GM18907 (cell line): ENCODE results near the gene FKBP5.
A peak's percentile ranks its signal among the peaks of the same experiment; 100 is the strongest.
"Not testable (repeated sequence)": the region's sequence is repeated elsewhere in the genome, so short reads cannot be mapped to it uniquely, and the experiment has no call there.

Source experiments
- ATAC-seq: cut with Tn5 transposase; IDR thresholded peaks from one replicate; pipeline ENCODE4 v1.9.1; 2021; ENCODE audit warnings: mild to moderate bottlenecking, moderate library complexity; ENCODE audit not compliant: unreplicated experiment

The FKBP5 gene

DNA sequence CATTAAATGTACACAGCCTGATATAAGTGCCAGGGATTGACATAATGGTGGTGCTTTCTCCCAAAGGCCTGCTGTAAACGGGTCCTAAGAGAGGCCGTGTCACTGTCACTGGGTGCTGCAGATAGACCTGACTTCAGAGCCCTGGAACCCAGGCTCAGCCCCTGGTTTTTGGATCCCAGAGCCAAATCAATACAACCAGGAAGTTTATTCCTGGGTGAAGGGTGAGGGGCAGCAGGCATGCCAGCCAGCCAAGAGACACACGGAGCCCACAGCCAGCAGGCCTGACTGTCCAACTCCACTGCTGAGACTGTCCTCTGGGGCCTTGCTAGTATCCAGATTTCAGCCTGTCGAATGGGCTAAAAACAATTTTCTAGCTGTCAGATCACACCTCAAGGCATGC lies 35.3 kb upstream of the FKBP5 start:
- ATAC-seq, result no peak

GRCh38 chr6:35723587-35723986 lies 34.9 kb upstream of the FKBP5 start:
- ATAC-seq, result no peak

GRCh38 chr6:35722121-35722761 lies 33.5 kb upstream of the FKBP5 start:
- no peak for ATAC-seq

DNA sequence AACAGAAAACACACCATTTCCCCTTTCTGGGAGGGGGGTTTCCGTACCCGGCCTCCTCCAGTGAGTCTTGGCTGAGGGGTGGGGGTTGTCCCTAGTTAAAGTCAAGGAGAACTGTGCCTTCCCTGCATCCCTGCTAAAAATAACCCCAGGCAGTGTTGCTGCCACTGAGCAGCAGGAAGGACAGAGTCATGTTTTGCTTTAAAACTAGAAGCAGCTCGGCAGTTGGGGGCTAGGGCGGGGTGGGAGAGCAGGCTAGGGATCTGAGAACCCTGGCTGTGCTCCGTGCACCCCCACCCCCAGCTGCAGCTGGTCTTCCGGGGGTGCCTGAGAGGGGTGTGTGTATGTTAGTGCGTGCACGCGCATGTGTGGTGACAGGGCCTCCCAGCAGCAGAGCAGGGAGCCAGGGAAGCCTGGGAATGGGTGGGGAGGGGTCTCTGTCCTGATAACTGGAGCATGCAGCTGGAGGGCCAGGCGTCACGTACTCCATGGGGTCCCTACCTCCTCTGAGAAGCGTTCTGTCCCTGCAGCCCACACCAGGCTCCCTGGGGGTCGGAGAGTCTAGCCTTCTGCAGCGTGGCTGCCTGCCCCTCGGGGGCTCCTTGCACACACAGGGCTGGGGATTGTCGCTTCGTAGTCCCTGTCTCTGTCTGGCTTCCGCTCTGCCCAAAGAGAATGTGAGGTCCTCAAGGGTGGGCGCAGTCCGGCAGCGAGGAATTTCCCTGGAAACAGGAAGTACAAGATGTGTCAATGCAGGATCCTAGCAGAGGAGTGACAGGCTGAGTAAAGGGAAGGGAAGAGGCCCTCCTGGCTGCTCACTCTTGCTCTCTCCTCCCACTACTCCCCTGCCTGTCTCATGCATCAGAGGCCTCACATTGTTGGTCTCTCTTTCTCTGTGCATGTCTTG lies 31.4 kb upstream of the FKBP5 start:
- ATAC-seq, result peak; percentile 62

DNA sequence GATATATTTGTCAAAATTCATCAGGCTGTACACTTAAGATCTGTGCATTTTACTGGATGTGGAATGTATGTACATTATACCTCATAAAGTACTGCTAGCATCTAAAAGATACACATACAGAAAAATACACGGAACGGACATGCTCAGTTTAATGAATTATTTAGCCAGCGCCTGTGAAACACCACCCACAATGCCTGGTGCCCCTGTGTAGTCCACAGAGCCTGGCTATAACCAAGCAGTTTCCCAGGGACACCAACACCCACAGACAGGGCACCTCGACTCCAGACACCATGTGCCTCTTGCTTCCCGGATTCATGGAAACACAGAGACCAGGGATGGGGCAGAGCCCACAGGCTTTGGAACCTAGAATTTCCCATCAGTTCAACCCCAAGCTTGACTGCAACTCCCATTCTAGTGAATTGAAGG lies 30.7 kb upstream of the FKBP5 start:
- peak; percentile 34 for ATAC-seq

DNA sequence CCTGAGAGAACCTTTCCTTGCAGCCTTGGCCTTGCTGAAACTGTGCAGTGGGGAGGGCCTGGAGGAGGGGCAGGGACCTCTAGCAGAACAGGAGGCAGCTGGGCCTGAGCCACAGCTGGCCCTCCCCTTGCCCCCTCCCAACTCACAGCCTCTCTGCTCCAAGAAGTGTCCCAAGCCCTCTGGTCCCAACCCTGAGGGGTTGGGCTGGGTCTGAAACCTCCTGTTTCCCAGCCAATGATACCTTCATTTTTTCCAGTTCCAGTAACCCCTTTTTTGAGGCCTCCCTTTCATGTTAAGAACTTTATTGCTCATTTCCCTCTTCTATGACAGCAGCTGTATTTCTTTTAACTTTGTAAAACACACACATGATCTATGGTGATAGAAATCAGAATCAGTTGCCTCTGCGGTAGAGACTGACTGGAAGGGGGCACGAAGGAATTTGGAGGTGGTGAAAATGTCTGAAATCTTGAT lies 30.2 kb upstream of the FKBP5 start:
- ATAC-seq, result no peak

DNA sequence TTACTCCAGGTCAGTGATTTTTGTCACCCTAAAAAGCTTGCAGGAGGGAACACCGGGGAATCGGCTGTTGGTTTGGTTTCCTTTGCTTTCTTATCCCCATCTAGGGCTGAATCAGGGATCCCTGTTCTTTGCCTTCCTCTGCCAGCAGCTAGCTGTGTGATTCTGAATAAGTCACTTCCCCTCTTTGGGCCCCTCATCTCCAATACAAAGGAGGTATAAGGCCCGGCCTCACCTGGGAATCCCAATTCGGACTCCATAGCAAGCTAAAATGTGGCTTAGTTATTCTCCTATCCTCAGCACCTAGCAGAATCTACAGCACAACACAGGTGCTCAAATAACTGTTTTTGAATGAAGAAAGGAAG lies 29.6 kb upstream of the FKBP5 start:
- no peak for ATAC-seq

- ATAC-seq, result no peak
These were observed 29.0 kb upstream of the FKBP5 start for GRCh38 chr6:35717449-35718374.

DNA sequence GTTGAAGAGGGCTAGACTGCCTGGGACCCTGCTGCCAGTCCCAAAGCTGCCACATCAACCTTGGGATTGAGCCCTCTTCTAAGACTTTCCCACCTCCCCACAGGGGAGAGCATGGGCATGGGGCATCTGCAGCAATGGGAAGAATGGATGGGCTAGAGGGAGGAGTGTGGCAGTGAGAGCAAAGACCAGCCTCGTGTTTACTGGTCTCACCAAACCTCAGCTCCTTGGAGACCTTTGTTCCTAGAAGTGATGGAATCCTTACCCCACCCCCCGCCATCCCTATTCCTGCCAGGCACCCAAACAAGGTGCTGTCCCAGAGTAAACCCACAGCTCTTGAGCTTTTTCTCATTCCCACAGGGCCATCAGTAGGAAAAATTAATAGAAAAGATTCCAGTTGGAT lies 28.1 kb upstream of the FKBP5 start:
- ATAC-seq, result no peak

- ATAC-seq, result no peak
These were observed 24.5 kb upstream of the FKBP5 start for GRCh38 chr6:35713006-35713767.

GRCh38 chr6:35711731-35712130 lies 23.0 kb upstream of the FKBP5 start:
- ATAC-seq, result no peak

- ATAC-seq, result no peak
These were observed 21.6 kb upstream of the FKBP5 start for GRCh38 chr6:35710241-35710847.

DNA sequence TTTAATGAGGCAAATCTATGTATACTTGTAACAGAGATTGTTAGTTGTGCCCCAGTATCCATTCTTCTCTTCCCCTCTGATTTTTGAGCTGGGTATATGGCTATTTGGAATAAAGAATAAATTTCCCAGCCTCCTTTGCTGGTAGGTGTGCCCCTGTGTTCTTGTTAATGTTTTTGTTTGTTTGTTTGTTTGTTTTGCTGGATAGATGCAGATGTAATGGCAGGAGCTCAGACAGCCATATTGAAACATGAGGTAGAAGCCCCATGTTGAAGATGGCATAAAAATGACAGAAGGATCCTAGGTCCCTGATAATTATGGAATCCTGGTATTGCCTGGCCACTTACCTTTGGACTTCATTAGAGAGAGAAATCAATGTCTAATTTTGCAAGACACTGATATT lies 19.9 kb upstream of the FKBP5 start:
- no peak for ATAC-seq

GRCh38 chr6:35707714-35708407 lies 19.1 kb upstream of the FKBP5 start:
- no peak for ATAC-seq

GRCh38 chr6:35706468-35706867 lies 17.8 kb upstream of the FKBP5 start:
- no peak for ATAC-seq

GRCh38 chr6:35703554-35703953 lies 14.8 kb upstream of the FKBP5 start:
- ATAC-seq, result no peak

GRCh38 chr6:35698858-35699257 lies 10.1 kb upstream of the FKBP5 start:
- no peak for ATAC-seq

DNA sequence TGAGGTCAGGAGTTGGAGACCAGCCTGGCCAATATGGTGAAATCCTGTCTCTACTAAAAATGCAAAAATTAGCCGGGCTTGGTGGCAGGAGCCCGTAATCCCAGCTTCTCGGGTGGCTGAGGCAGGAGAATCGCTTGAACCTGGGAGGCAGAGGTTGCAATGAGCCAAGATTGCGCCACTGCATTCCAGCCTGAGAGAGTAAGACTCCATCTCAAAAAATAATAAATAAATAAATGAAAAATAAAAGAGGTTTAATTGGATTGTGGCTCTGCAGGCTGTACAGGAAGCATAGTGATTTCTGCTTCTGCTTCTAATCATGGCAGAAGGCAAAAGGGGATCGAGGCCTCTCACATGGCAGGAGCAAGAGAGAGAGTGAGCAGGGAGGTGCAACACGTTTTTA lies 9.7 kb upstream of the FKBP5 start:
- ATAC-seq, result not testable (repeated sequence)

- ATAC-seq, result no peak
These were observed 5.7 kb upstream of the FKBP5 start for GRCh38 chr6:35694462-35694861.
